ENCODE measurements around the gene TMEM225.
"Not testable (repeated sequence)": the region's sequence is repeated elsewhere in the genome, so short reads cannot be mapped to it uniquely, and the experiment has no call there.

Gene TMEM225

GRCh38 chr11:123885570-123885969, at the start of gene TMEM225:
TMEM225 (minus strand) TSS chr11:123885670; CDS start chr11:123885425, 245 bp downstream.
- no peaks in the 10 kb centered on the region for H3K36me3 ChIP-seq (ENCODE audit: control insufficient read depth in 1 of 2, insufficient read depth in 2 of 2, low read length in 2 of 2)
- no peaks in the 10 kb centered on the region for H3K27me3 ChIP-seq (ENCODE audit: low read depth, low read length)
- no peak within 1 kb of the TSS for H3K27ac ChIP-seq (ENCODE audit: low read length)
- H3K4me1 ChIP-seq (ENCODE audit: control insufficient read depth in 1 of 2, insufficient read depth in 2 of 2, low read length in 2 of 2), result no peaks in the 10 kb centered on the region
- no peak within 1 kb of the TSS for H3K4me3 ChIP-seq (ENCODE audit: low read depth in 1 of 2, low read length in 2 of 2)
- H3K9me3 ChIP-seq (ENCODE audit: control insufficient read depth in 1 of 2, low read length in 2 of 2), result no peaks in the 10 kb centered on the region

GRCh38 chr11:123924027-123924426, 38.6 kb upstream of the TMEM225 start:
- Histone ChIP-seq H3K36me3 (ENCODE audit: control insufficient read depth in 1 of 2, insufficient read depth in 2 of 2, low read length in 2 of 2) (no peaks in the 10 kb centered on the region), H3K9me3 (ENCODE audit: control insufficient read depth in 1 of 2, low read length in 2 of 2) (no peaks in the 10 kb centered on the region), H3K4me1 (ENCODE audit: control insufficient read depth in 1 of 2, insufficient read depth in 2 of 2, low read length in 2 of 2) (no peaks in the 10 kb centered on the region), H3K27me3 (ENCODE audit: low read depth, low read length) (no peaks in the 10 kb centered on the region), H3K4me3 (ENCODE audit: low read depth in 1 of 2, low read length in 2 of 2) (no peak overlapping the region), H3K27ac (ENCODE audit: low read length) (no peak overlapping the region)

- Histone ChIP-seq H3K4me1 (ENCODE audit: control insufficient read depth in 1 of 2, insufficient read depth in 2 of 2, low read length in 2 of 2) (no peaks in the 10 kb centered on the region), H3K4me3 (ENCODE audit: low read depth in 1 of 2, low read length in 2 of 2) (no peak overlapping the region), H3K36me3 (ENCODE audit: control insufficient read depth in 1 of 2, insufficient read depth in 2 of 2, low read length in 2 of 2) (no peaks in the 10 kb centered on the region), H3K27me3 (ENCODE audit: low read depth, low read length) (no peaks in the 10 kb centered on the region), H3K27ac (ENCODE audit: low read length) (no peak overlapping the region), H3K9me3 (ENCODE audit: control insufficient read depth in 1 of 2, low read length in 2 of 2) (no peaks in the 10 kb centered on the region)
Measured at GRCh38 chr11:123920943-123921342, 35.5 kb upstream of the TMEM225 start.

- no peaks in the 10 kb centered on the region for H3K27me3 ChIP-seq (ENCODE audit: low read depth, low read length)
- no peaks in the 10 kb centered on the region for H3K4me1 ChIP-seq (ENCODE audit: control insufficient read depth in 1 of 2, insufficient read depth in 2 of 2, low read length in 2 of 2)
- H3K36me3 ChIP-seq (ENCODE audit: control insufficient read depth in 1 of 2, insufficient read depth in 2 of 2, low read length in 2 of 2), result no peaks in the 10 kb centered on the region
- H3K27ac ChIP-seq (ENCODE audit: low read length), result no peak overlapping the region
- H3K4me3 ChIP-seq (ENCODE audit: low read depth in 1 of 2, low read length in 2 of 2), result no peak overlapping the region
- H3K9me3 ChIP-seq (ENCODE audit: control insufficient read depth in 1 of 2, low read length in 2 of 2), result no peaks in the 10 kb centered on the region
Measured at GRCh38 chr11:123905826-123906225, 20.4 kb upstream of the TMEM225 start.

GRCh38 chr11:123904932-123905331, 19.5 kb upstream of the TMEM225 start:
- Histone ChIP-seq H3K27me3 (ENCODE audit: low read depth, low read length) (no peaks in the 10 kb centered on the region), H3K4me3 (ENCODE audit: low read depth in 1 of 2, low read length in 2 of 2) (no peak overlapping the region), H3K27ac (ENCODE audit: low read length) (no peak overlapping the region), H3K36me3 (ENCODE audit: control insufficient read depth in 1 of 2, insufficient read depth in 2 of 2, low read length in 2 of 2) (no peaks in the 10 kb centered on the region), H3K4me1 (ENCODE audit: control insufficient read depth in 1 of 2, insufficient read depth in 2 of 2, low read length in 2 of 2) (no peaks in the 10 kb centered on the region), H3K9me3 (ENCODE audit: control insufficient read depth in 1 of 2, low read length in 2 of 2) (no peaks in the 10 kb centered on the region)

- no peak overlapping the region for H3K4me3 ChIP-seq (ENCODE audit: low read depth in 1 of 2, low read length in 2 of 2)
- H3K4me1 ChIP-seq (ENCODE audit: control insufficient read depth in 1 of 2, insufficient read depth in 2 of 2, low read length in 2 of 2), result no peaks in the 10 kb centered on the region
- no peaks in the 10 kb centered on the region for H3K36me3 ChIP-seq (ENCODE audit: control insufficient read depth in 1 of 2, insufficient read depth in 2 of 2, low read length in 2 of 2)
- no peak overlapping the region for H3K27ac ChIP-seq (ENCODE audit: low read length)
- H3K27me3 ChIP-seq (ENCODE audit: low read depth, low read length), result no peaks in the 10 kb centered on the region
- no peaks in the 10 kb centered on the region for H3K9me3 ChIP-seq (ENCODE audit: control insufficient read depth in 1 of 2, low read length in 2 of 2)
Measured at GRCh38 chr11:123903932-123904331, 18.5 kb upstream of the TMEM225 start.

GRCh38 chr11:123901867-123902266, 16.4 kb upstream of the TMEM225 start, which contains the start of gene OR8D4:
OR8D4 (plus strand) TSS chr11:123902167; CDS start chr11:123906432, 4,265 bp downstream.
- Histone ChIP-seq H3K36me3 (ENCODE audit: control insufficient read depth in 1 of 2, insufficient read depth in 2 of 2, low read length in 2 of 2) (no peaks in the 10 kb centered on the region), H3K27ac (ENCODE audit: low read length) (no peak within 1 kb of the TSS), H3K27me3 (ENCODE audit: low read depth, low read length) (no peaks in the 10 kb centered on the region), H3K9me3 (ENCODE audit: control insufficient read depth in 1 of 2, low read length in 2 of 2) (no peaks in the 10 kb centered on the region), H3K4me3 (ENCODE audit: low read depth in 1 of 2, low read length in 2 of 2) (no peak within 1 kb of the TSS), H3K4me1 (ENCODE audit: control insufficient read depth in 1 of 2, insufficient read depth in 2 of 2, low read length in 2 of 2) (no peaks in the 10 kb centered on the region)

GRCh38 chr11:123899792-123900191, 14.3 kb upstream of the TMEM225 start:
- H3K36me3 ChIP-seq (ENCODE audit: control insufficient read depth in 1 of 2, insufficient read depth in 2 of 2, low read length in 2 of 2), result no peaks in the 10 kb centered on the region
- no peak overlapping the region for H3K4me3 ChIP-seq (ENCODE audit: low read depth in 1 of 2, low read length in 2 of 2)
- H3K4me1 ChIP-seq (ENCODE audit: control insufficient read depth in 1 of 2, insufficient read depth in 2 of 2, low read length in 2 of 2), result no peaks in the 10 kb centered on the region
- no peaks in the 10 kb centered on the region for H3K9me3 ChIP-seq (ENCODE audit: control insufficient read depth in 1 of 2, low read length in 2 of 2)
- H3K27ac ChIP-seq (ENCODE audit: low read length), result no peak overlapping the region
- H3K27me3 ChIP-seq (ENCODE audit: low read depth, low read length), result no peaks in the 10 kb centered on the region

- no peaks in the 10 kb centered on the region for H3K4me1 ChIP-seq (ENCODE audit: control insufficient read depth in 1 of 2, insufficient read depth in 2 of 2, low read length in 2 of 2)
- no peak overlapping the region for H3K4me3 ChIP-seq (ENCODE audit: low read depth in 1 of 2, low read length in 2 of 2)
- H3K27ac ChIP-seq (ENCODE audit: low read length), result no peak overlapping the region
- no peaks in the 10 kb centered on the region for H3K36me3 ChIP-seq (ENCODE audit: control insufficient read depth in 1 of 2, insufficient read depth in 2 of 2, low read length in 2 of 2)
- no peaks in the 10 kb centered on the region for H3K9me3 ChIP-seq (ENCODE audit: control insufficient read depth in 1 of 2, low read length in 2 of 2)
- no peaks in the 10 kb centered on the region for H3K27me3 ChIP-seq (ENCODE audit: low read depth, low read length)
Measured at GRCh38 chr11:123892031-123892430, 6.6 kb upstream of the TMEM225 start.

GRCh38 chr11:123880912-123881311, 4.6 kb downstream of the TMEM225 start:
- no peaks in the 10 kb centered on the region for H3K36me3 ChIP-seq (ENCODE audit: control insufficient read depth in 1 of 2, insufficient read depth in 2 of 2, low read length in 2 of 2)
- no peak overlapping the region for H3K27ac ChIP-seq (ENCODE audit: low read length)
- no peak overlapping the region for H3K4me3 ChIP-seq (ENCODE audit: low read depth in 1 of 2, low read length in 2 of 2)
- no peaks in the 10 kb centered on the region for H3K9me3 ChIP-seq (ENCODE audit: control insufficient read depth in 1 of 2, low read length in 2 of 2)
- H3K27me3 ChIP-seq (ENCODE audit: low read depth, low read length), result no peaks in the 10 kb centered on the region
- no peaks in the 10 kb centered on the region for H3K4me1 ChIP-seq (ENCODE audit: control insufficient read depth in 1 of 2, insufficient read depth in 2 of 2, low read length in 2 of 2)

GRCh38 chr11:123867795-123868194, 17.7 kb downstream of the TMEM225 start:
- H3K4me1 ChIP-seq (ENCODE audit: control insufficient read depth in 1 of 2, insufficient read depth in 2 of 2, low read length in 2 of 2); H3K36me3 ChIP-seq (ENCODE audit: control insufficient read depth in 1 of 2, insufficient read depth in 2 of 2, low read length in 2 of 2); H3K4me3 ChIP-seq (ENCODE audit: low read depth in 1 of 2, low read length in 2 of 2); H3K9me3 ChIP-seq (ENCODE audit: control insufficient read depth in 1 of 2, low read length in 2 of 2); H3K27me3 ChIP-seq (ENCODE audit: low read depth, low read length); H3K27ac ChIP-seq (ENCODE audit: low read length): not testable (repeated sequence)

GRCh38 chr11:123865293-123865692, 20.2 kb downstream of the TMEM225 start:
- not testable (repeated sequence) for H3K27ac ChIP-seq (ENCODE audit: low read length); H3K9me3 ChIP-seq (ENCODE audit: control insufficient read depth in 1 of 2, low read length in 2 of 2); H3K4me3 ChIP-seq (ENCODE audit: low read depth in 1 of 2, low read length in 2 of 2); H3K4me1 ChIP-seq (ENCODE audit: control insufficient read depth in 1 of 2, insufficient read depth in 2 of 2, low read length in 2 of 2); H3K27me3 ChIP-seq (ENCODE audit: low read depth, low read length); H3K36me3 ChIP-seq (ENCODE audit: control insufficient read depth in 1 of 2, insufficient read depth in 2 of 2, low read length in 2 of 2)
